ENCODE results near the gene LILRA2.

Gene LILRA2

DNA sequence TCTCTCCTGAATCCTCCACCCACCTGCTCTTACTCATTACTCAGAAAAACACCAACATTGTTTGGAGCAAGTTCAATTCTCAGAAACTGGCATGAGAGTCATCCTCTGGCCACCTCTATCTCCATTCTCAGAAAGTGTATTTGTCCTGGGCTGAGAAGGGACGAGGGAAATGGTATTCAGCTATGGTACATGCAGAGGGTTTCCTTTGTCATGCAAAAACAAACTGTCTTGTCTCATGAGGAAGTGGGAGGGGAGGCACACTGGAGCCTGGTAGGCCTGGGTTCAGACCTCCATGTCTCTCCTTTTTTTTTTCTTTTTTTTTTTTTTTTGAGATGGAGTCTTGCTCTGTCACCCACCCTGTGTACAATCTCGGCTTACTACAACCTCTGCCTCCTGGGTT, 31.9 kb upstream of the LILRA2 start:
- Histone ChIP-seq H3K27me3 (ENCODE audit: insufficient read depth, low read length, poor library complexity, severe bottlenecking) (no peaks in the 10 kb centered on the region), H3K4me3 (ENCODE audit: low read length, poor library complexity, severe bottlenecking) (peak overlapping the region; percentile 26), H3F3A (ENCODE audit: low read depth) (no peaks in the 10 kb centered on the region), H3K9me3 (ENCODE audit: insufficient read depth, low read depth, low read length) (no peaks in the 10 kb centered on the region), H4K20me1 (ENCODE audit: insufficient read depth, low read length, poor library complexity, severe bottlenecking) (no peaks in the 10 kb centered on the region), H3K9ac (ENCODE audit: low read depth, low read length, poor library complexity, severe bottlenecking) (peak overlapping the region; percentile 38), H3K36me3 (ENCODE audit: insufficient read depth, low read length) (peaks cover 21% of the 10 kb centered on the region; the same call in 1 of the 2 replicates), H3K9me2 (replicated peaks; ENCODE audit: low read depth, low read length) (no peaks in the 10 kb centered on the region), H3K4me2 (ENCODE audit: low read depth, low read length, poor library complexity, severe bottlenecking) (peak overlapping the region; percentile 70), H3K79me2 (ENCODE audit: insufficient read depth, low read length) (peaks cover 12% of the 10 kb centered on the region; the same call in 1 of the 2 replicates), H3K4me1 (ENCODE audit: insufficient read depth, low read length, poor library complexity, severe bottlenecking) (peaks cover 23% of the 10 kb centered on the region), H2AFZ (ENCODE audit: low read length) (no peak overlapping the region)
- no peak for TF ChIP-seq EZH2phosphoT487 (IDR thresholded peaks at IDR 0.05; ENCODE audit: borderline replicate concordance)
- TF ChIP-seq, protein P1, sequence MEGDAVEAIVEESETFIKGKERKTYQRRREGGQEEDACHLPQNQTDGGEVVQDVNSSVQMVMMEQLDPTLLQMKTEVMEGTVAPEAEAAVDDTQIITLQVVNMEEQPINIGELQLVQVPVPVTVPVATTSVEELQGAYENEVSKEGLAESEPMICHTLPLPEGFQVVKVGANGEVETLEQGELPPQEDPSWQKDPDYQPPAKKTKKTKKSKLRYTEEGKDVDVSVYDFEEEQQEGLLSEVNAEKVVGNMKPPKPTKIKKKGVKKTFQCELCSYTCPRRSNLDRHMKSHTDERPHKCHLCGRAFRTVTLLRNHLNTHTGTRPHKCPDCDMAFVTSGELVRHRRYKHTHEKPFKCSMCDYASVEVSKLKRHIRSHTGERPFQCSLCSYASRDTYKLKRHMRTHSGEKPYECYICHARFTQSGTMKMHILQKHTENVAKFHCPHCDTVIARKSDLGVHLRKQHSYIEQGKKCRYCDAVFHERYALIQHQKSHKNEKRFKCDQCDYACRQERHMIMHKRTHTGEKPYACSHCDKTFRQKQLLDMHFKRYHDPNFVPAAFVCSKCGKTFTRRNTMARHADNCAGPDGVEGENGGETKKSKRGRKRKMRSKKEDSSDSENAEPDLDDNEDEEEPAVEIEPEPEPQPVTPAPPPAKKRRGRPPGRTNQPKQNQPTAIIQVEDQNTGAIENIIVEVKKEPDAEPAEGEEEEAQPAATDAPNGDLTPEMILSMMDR (conservative IDR thresholded peaks at IDR 0.05; ENCODE audit: low read length), result no peak

DNA sequence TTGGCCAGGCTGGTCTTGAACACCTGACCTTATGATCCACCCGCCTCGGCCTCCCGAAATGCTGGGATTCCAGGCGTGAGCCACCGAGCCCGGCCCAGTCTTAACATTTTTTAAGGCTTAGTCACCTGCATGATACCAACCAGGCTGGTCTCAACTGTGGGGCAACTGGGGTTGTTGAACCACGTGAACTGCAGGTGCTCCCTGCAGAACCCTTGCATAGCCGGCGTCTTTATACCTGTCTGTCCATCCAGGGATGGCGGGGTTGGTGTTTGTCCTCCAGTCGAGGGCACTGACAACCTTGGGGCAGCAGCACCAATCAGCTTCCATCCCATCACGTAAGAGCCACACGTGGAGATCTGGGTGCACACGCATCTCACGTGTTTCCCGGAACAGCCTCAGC, 24.8 kb upstream of the LILRA2 start:
- Histone ChIP-seq H3K9me3 (ENCODE audit: insufficient read depth, low read depth, low read length) (no peaks in the 10 kb centered on the region), H4K20me1 (ENCODE audit: insufficient read depth, low read length, poor library complexity, severe bottlenecking) (no peaks in the 10 kb centered on the region), H3K4me1 (ENCODE audit: insufficient read depth, low read length, poor library complexity, severe bottlenecking) (peaks cover 23% of the 10 kb centered on the region), H3K27me3 (ENCODE audit: insufficient read depth, low read length, poor library complexity, severe bottlenecking) (no peaks in the 10 kb centered on the region), H3K9me2 (replicated peaks; ENCODE audit: low read depth, low read length) (no peaks in the 10 kb centered on the region), H3K4me2 (ENCODE audit: low read depth, low read length, poor library complexity, severe bottlenecking) (no peak overlapping the region), H3K4me3 (ENCODE audit: low read length, poor library complexity, severe bottlenecking) (no peak overlapping the region), H2AFZ (ENCODE audit: low read length) (no peak overlapping the region), H3K79me2 (ENCODE audit: insufficient read depth, low read length) (no peaks in the 10 kb centered on the region), H3K9ac (ENCODE audit: low read depth, low read length, poor library complexity, severe bottlenecking) (no peak overlapping the region), H3K36me3 (ENCODE audit: insufficient read depth, low read length) (peaks cover 4% of the 10 kb centered on the region; the same call in 1 of the 2 replicates), H3F3A (ENCODE audit: low read depth) (no peaks in the 10 kb centered on the region)
- TF ChIP-seq EZH2phosphoT487 (IDR thresholded peaks at IDR 0.05; ENCODE audit: borderline replicate concordance), result no peak
- TF ChIP-seq, protein P1 (conservative IDR thresholded peaks at IDR 0.05; ENCODE audit: low read length), result no peak

DNA sequence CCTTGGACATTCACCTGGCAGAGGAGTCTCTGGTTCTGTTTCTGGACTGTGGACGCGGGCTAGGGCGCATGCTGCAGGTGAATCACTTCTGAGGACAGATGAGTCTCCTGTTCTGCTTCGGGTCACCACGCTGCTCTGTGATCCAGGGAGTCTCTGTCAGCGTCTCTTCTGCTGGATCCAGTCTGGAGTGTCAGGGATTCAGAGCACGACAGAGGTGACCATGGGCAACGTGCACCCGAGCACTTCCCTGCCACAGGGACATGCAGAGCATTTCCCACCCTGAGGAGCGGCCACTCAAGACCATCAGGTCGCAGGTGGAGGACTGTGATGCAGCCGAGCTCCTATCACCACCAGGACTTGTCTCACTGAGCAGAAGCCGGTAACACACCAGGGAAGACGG, 24.4 kb upstream of the LILRA2 start:
- Histone ChIP-seq H3K79me2 (ENCODE audit: insufficient read depth, low read length) (no peaks in the 10 kb centered on the region), H3K4me1 (ENCODE audit: insufficient read depth, low read length, poor library complexity, severe bottlenecking) (peaks cover 23% of the 10 kb centered on the region), H2AFZ (ENCODE audit: low read length) (no peak overlapping the region), H4K20me1 (ENCODE audit: insufficient read depth, low read length, poor library complexity, severe bottlenecking) (no peaks in the 10 kb centered on the region), H3F3A (ENCODE audit: low read depth) (no peaks in the 10 kb centered on the region), H3K27me3 (ENCODE audit: insufficient read depth, low read length, poor library complexity, severe bottlenecking) (no peaks in the 10 kb centered on the region), H3K9me2 (replicated peaks; ENCODE audit: low read depth, low read length) (no peaks in the 10 kb centered on the region), H3K4me2 (ENCODE audit: low read depth, low read length, poor library complexity, severe bottlenecking) (no peak overlapping the region), H3K36me3 (ENCODE audit: insufficient read depth, low read length) (peaks cover under 1% of the 10 kb centered on the region; the same call in 1 of the 2 replicates), H3K9ac (ENCODE audit: low read depth, low read length, poor library complexity, severe bottlenecking) (no peak overlapping the region), H3K4me3 (ENCODE audit: low read length, poor library complexity, severe bottlenecking) (no peak overlapping the region), H3K9me3 (ENCODE audit: insufficient read depth, low read depth, low read length) (no peaks in the 10 kb centered on the region)
- TF ChIP-seq, protein P1 (conservative IDR thresholded peaks at IDR 0.05; ENCODE audit: low read length), result no peak

All from Loucy (cell line).